GM21723 (cell line): Measurements from ENCODE around the gene CEP76.

Source experiments
- ATAC-seq: cut with Tn5 transposase; IDR thresholded peaks from one replicate; pipeline ENCODE4 v1.9.1; 2021; ENCODE audit warnings: mild to moderate bottlenecking, moderate library complexity; ENCODE audit not compliant: unreplicated experiment

CEP76 gene

DNA sequence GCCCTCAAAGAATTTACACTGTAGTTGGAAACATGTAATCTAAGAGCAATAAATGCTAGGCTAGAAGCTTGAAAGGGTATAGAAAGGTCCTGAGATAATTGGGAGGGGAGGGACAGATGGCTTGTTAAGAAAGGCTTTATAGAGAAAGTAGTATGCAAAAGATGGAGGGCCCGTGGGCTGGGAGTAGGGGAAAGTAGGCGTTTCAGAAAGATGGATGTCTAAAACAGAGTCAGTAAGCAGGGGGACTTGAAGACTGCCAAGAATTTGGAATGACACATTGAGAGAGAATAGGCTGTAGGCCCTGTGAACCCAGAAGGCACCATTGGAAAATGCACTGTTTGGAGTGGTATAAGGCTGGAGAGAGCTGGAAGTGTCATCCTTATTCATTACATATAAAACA, 1.1 kb upstream of the CEP76 start:
- ATAC-seq, result no peak

DNA sequence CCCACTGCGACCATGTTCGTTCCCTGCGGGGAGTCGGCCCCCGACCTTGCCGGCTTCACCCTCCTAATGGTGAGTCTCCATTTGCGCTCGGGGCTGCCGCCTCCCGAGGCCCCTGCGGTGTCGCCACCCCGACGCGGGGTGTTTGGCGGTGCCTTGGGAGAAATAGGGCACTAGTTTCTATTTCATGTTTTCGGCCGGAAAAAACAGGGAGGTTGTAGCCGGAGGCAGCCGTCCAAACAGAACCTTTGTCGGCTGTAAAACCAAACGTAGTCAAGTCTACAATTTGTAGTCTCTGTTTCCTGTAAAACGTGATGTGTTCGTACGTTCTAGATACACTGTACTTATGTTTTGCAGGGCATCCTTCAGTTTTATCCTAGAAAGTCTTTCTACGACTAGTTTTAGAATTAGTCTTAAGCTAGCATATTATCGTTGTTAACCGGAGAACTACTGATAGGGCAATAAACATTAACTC, 609 bp upstream of the CEP76 start:
- ATAC-seq, result peak; percentile 7

DNA sequence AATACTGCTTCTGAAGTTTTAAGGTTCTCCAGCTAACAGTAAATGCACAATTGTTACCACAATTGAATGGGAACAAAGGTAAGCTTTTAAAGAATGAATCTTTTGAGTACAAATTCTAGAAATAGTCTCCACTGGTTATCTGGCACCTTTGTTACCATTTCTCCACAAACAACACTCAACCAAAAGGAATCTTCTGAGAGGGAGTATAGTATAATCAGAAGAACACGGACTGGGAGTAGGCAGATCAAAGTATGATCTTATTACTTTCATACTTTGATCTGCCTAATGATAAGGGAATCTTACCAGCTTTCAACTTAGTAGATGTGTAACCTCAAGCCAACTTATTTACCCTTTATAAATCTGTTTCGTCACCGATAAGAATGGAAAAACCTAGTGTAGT, 1.4 kb downstream of the CEP76 start:
- no peak for ATAC-seq

DNA sequence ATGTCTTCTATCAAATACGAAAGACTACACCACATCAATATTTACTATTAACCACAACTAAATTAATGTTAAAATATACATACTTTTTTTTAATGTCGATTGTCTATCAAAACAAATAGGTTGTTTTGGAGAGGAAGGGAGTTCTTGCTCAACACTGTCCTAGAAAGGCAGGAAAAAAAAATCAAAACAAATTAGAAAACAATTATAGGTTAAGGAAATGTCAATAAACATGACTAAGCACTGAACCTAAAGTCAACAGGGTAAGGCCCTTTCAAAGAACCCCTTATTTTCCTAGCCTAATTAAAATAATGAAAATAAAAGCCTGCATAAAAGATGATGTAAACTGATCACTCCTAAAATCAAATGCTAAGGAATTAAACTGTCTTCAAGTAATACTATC, 2.8 kb downstream of the CEP76 start:
- ATAC-seq, result no peak

DNA sequence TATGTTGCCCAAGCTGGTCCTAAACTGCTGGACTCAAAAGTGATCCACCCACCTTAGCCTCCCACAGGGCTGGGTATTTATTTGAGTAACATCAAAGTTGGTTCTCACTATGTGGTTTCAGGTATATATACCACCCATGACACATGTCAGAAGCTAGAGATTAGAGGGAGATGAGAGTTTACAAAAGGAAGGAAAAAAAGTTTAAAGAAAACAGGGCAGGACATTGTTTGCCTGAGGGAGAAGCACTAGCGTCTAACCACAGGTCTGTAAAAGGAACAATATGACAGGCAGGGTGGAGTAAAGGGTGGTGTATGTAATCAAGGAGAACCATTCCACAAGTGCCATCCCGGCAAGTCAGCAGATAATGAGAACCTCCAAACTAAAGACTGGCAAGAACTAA, 8.5 kb downstream of the CEP76 start:
- no peak for ATAC-seq

DNA sequence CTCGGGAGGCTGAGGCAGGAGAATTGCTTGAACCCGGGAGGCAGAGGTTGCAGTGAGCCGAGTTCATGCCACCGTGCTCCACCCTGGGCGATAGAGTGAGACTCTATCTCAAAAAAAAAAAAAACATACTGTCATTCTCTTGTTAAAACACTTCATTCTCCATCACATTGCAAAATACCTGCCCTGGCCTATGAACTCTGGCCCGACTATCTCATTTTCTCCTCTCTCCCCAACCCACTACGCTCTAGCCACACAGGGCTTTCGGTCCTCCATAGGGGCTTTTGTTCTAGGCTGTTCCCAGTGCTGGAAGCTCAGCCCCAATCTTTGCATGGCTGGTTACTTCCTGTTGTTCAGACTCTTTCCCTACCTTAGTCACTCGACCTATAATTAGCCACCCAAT, 10.3 kb downstream of the CEP76 start:
- no peak for ATAC-seq

DNA sequence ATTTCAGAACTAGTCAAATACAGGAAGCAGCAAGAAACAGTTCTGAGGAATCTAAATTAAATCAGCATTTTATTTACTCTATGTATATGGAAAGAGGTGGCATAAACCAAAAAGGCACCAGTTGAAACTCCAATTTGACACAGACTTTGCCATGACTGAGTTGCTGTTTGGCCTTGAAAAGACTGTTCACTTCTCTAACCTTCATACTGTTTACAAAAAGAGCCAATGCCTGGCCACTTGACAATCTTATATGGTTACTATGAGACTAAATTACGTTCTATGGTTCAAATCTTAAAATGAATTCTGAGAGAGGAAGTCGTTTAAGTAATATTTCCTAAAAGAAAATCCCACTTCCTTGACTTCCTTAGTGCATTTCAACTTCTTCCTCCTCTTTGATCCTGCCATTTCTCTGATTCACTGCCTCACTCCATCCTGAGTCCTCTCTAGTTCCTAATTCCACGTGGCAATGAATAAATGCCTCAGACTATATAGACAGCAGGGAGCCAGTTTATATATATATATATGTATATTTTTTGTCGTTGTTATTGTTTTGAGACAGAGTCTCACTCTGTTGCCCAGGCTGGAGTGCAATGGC, 13.2 kb downstream of the CEP76 start:
- no peak for ATAC-seq

DNA sequence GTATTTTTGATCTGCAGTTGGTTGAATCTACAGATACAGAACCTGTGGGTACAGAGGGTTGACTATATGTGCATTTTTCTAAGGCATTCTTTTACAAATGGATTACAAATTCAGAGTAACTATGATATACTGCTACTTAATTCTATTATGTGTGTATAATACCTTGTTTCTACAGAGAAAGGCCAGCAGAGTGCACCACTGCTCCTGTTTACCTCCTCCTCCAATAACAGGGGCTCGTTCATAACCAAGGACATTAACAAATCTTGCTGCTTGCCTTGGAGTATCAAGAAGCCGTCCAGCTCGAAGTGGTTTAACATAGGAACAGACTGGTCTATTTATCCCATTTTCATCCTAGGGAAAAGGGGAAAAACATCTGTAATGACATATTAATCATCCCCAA, 16.4 kb downstream of the CEP76 start:
- no peak for ATAC-seq

DNA sequence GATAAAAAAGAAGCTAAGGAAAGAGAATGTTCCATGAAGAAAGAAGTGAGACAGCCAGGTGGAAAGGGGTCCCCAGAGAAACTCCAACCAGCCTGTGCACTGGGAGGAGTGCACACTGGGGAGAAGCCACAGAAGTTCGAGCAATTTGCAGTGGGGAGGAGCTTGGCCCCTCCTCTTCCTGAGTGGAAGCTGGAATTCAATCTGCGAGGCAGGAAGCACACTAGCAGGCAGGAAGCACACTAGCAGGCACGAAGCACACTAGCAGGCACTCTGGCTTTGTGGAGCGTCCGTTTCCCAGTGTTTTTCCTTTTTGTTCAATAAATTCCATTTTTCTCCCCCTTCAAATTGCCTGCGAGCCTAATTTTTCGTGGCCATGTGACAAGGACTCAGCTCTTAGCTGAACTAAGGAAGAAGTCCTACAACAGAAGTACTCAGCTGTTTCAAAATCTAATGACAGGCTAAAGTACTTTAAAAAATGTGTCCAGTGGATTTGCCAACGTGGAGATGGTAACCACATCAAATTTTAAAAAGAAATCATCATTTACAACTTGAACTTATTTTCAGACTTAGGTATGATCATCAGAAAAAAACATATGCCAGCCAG, 23.2 kb downstream of the CEP76 start:
- ATAC-seq, result no peak

DNA sequence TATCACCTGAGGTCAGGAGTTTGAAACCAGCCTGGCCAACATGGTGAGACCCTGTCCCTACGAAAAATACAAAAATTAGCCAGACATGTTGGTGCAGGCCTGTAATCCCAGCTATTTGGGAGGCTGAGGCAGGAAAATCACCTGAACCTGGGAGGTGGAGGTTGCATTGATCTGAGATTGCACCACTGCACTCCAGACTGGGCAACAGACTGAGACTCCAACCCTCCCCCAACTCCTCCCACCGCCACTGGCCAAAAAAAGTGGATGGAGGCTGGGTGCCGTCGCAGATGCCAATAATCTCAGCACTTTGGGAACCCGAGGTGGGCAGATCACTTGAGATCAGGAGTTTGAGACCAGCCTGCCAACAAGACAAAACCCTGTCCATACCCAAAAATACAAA, 34.5 kb downstream of the CEP76 start:
- ATAC-seq, result no peak

DNA sequence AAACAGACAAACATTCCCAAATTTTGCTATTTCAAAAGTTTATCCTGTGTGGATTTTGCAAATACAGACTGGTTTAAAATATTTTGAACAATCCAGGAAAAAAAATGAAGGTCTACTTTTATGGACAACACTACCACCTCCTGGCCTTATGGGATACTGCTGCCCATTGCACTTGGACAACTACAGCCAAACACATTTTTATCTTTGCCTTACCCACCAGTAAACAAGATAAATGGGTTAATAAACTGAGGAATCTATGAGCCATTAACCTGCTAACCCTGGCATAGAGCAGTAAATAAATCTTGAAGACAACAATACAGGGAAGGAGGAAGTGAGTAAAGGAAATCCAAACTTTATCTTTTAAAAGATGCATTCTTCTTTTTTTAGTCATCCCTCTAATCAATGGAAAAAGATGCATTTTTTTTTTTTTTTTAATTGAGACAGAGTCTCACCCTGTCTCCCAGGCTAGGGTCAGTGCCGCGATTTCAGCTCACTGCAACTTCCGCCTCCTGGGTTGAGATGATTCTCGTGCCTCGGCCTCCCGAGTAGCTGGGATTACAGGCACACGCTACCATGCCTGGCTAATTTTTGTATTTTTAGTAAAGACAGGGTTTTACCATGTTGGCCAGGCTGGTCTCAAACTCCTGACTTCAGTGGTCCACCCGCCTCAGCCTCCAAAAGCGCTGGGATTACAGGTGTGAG, 42.5 kb downstream of the CEP76 start:
- no peak for ATAC-seq

DNA sequence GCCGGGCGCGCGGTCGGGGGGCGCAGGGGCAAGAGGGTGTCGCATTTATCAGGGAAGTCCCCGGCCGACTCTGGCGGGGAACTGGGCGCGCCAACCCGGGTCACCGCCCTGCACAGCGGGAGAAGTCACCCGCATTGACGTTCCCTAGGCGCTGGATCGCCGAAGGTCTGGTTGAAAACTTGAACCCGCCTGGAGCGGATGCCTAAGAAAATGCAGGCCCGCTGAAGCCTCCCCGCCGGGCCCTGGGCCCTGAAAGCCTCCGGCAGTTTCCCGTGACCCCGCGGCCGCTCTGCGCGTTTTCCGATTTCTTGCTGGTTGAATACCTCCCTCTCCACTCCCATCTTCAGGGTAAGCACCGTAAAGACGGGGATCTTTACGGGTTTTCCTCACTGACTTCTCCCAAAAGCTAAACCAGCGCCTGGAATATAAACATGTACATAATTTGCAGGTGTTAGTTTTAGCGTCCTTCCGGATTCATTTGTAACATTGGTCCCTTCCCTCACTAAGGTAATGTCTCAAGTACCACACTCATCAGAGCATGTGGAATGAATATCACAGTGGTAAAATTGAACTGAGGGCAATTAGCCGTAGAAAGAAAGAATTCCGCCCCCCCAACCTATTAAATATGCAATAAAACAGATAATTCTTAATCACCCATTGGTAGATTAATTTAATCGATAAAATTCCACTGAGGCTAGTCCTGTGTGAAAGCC, 43.9 kb downstream of the CEP76 start:
- peak; percentile 19 for ATAC-seq

DNA sequence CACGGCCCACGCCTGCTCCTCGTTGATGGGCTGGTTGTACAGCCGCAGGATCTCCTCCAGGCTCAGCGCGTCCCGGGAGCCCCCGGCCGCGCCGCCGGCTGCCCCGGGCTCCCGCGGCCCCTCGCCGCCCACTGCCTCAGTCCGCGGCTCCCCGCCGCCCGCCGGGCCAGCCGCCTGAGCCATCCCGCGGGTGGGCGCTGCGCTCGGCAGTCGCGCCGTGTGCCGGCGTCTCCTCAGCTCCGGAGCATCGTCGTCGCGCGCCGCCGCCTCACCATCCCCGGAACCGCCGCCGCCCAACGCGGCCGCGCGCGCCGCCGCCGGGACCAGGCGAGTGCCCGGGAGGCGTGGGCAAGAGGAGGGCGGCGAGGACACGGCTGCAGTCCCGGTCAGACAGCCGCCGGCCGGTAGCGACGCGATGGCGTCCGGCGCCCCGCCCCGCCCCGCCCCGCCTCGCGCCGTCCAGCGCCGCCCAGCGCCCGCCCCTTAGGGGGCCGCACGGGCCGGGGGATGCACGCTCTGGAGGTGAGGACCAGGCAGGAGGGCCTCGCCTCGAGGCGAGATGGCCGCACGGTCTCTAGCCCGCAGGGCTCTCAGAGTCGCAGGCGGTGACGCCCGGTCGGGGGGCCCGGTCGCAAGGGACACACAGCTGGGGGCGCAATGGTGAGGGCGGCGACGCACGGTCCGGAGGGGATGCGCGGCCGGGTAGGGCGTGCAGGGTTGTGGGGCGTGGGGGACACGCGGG, 44.7 kb downstream of the CEP76 start, which contains the start of gene SPIRE1:
SPIRE1 (minus strand) TSS at position 424 of the 742 bp plus-strand sequence; CDS start at position 183, 241 bp downstream.
- ATAC-seq, result peak; percentile 79

DNA sequence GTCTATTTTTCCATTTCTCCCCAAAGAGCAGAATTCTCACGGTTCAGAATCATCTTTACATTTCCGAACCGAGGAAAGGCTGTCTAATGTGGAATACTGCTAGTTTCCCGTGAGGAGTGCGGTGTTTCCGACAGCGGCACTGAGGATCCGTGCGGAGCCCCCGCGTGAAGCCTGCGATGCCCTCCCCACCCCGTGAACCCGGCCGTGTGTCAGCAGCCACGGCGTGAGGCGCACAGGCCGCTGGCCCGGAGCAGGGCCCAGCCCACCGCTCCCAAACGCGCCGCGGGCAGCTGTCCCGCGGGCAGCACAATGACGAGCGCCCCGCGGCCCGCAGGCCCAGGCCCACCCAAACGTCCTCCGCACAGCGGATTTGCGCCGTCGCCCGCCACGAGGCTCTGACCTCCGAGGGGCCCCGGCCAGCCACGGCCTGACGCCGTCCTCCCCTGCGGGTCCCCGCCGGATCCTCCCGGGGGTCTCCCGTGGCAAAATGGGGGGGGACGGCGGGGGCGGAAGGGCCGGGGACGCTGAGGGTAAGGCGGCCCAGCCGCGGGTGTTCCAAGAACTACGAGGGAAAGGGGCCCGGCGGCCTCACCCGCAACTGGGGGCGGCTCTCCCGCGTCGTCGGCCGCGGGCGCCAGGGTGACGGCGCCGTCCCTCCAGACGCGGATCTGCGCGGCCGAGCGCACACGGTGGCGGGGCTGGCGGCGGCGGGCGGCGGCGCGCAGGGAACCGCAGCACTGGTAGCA, 45.4 kb downstream of the CEP76 start:
- peak; percentile 50 for ATAC-seq

DNA sequence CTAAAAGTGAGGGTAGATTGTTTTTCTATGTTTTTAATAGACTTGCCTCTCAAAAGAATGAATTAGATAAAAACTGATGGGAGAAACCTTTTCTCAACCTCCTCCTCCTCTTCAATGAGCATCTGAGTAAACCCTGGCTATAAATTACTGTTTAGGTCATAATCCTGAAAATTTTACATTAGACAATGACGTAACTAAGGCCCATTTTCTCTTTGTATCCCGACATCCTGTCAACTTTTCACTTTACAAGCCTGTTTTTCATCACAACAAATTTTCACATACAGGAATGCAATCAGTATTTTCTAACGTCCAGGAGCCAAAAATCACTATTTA, 46.0 kb downstream of the CEP76 start:
- ATAC-seq, result no peak

DNA sequence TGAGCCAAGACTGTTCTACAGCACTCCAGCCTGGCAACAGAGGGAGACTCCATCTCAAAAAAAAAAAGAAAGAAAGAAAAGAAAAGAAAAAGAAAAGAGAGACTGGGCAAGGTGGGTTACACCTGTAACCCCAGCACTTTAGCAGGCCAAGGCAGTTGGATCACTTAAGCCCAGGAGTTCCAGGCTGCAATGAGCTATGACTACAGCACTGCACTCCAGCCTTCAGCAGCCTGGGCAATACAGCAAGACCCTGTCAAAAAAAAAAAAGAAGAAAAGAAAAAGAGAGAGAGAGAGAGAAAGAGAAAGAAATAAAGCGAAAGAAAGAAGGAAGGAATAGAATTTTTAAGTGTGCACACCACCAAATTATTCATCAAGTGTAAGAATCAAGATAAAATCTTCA, 47.6 kb downstream of the CEP76 start:
- ATAC-seq, result no peak

DNA sequence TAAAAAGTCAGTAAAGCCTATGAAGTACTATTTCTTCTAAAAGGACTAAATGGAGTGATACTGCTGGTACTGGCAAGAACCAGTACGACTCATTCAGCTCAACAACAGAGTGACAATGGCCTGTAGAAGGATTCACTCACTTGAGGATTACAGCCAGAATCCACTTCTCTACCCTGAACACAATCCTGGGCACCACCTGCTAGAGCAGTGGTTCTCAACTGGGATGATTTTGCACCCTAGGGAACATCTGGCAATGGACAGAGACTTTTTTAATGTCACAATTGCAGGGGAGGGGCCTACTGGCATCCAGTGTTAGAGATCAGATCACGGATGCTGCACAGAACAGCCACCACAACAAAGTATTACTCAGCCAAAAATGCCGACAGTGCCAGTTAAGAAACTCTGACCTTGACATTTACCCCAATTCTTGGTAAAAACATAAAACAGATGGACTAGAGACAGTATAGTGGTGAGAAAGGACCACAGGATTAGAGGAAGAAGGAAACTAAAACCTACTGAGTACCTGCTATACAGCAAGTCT, 49.6 kb downstream of the CEP76 start:
- ATAC-seq, result no peak

DNA sequence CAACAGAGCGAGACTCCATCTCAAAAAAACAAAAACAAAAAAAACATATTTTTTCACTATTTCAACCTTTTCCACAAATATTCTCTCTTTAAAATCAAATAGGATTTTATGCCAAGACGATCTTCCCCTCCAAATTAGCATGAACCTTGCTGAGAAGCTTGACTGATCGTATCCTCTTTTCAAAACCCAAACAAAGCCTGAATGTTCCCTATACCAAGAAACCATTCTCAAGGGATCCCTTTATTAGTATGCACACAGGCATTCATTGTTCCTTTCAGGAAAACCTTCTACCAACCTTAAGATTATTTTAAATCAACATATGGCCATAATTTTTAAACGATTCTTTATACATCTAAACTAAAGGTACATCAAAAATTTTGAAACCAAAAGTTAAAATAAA, 50.9 kb downstream of the CEP76 start:
- ATAC-seq, result no peak

DNA sequence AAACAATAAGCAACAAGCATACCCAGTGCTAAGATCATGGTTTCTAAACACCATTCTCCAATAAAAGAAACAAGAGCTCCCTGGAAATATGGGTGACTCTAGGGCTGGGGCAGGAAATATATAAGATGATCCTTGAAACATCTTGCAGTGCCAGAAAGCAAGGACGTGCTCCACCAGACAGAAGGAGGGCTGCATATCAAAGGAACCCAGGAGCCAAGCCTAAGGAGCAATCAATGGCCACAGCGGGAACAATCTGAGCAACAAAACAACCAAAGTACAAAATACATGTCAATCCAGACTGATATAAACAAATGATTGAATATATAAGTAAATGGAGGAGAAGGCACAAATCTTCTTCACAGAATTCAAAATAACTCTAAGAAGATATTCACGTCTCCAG, 54.8 kb downstream of the CEP76 start:
- ATAC-seq, result no peak

DNA sequence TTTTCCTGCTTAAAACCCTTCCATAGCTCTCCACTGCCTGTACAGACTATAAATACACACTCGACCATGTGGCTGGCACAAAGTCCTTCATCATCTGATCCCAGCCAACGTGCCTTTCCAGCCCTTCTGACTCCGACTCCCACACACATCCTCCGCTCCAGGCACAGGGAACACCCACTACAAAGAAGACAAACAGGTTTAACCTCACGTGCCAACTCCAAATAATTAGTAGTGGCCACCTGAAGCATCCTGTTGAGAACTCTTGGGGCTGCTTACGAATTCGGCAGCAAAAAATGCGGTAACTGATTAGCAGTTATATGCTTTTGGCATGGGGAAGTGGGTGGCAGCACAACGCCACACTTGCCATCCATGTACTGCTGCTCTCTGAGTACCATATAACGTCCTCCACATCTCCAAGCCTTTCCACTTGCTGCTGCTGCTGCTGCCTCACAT, 56.7 kb downstream of the CEP76 start:
- no peak for ATAC-seq
